Common myeloid progenitor, CD34-positive (primary cell): ENCODE results near the gene PHACTR1.
A peak's percentile ranks its signal among the peaks of the same experiment; 100 is the strongest.

ENCODE experiments used
- CTCF ChIA-PET: fragments of 350-600 bp; sonication (Branson Sonifier 250); formaldehyde crosslinking; loops from one replicate; lab custom pipeline; 2021; ENCODE audit warnings: antibody characterized with exemption; lab: Charles Lee
- POLR2A ChIA-PET: fragments of 350-600 bp; sonication (Branson Sonifier 250); formaldehyde crosslinking; loops from one replicate; lab custom pipeline; 2021; ENCODE audit warnings: antibody characterized with exemption; lab: Charles Lee
- DNase-seq, 3 donors: peaks; one replicate each; pipeline versions ENCODE4 v3.0.0 to v3.0.0-alpha.2; 2013
- H3K27ac ChIP-seq, 2 experiments: 1 replicate in 1 of 2; 2 replicates in 1 of 2; pipeline ENCODE4 v1.7.0; 2013; ENCODE audit warnings: inconsistent platforms in 2 of 2, low read length in 2 of 2, mild to moderate bottlenecking in 2 of 2, low read depth in 1 of 2, moderate library complexity in 1 of 2; ENCODE audit not compliant: severe bottlenecking in 2 of 2, insufficient read depth in 1 of 2, poor library complexity in 1 of 2
- H3K27me3 ChIP-seq, 5 experiments: replicated peaks in 2 of 5; 1 replicate in 3 of 5; 2 replicates in 2 of 5; pipeline versions ENCODE4 v1.6.1 to v1.7.0; 2013; ENCODE audit warnings: low read length in 4 of 5, mild to moderate bottlenecking in 2 of 5, moderate library complexity in 2 of 5, inconsistent platforms in 1 of 5; ENCODE audit not compliant: insufficient read depth in 5 of 5, control insufficient read depth in 4 of 5
- H3K36me3 ChIP-seq, 4 experiments: 1 replicate in 2 of 4; 2 replicates in 2 of 4; pipeline versions ENCODE4 v1.6.1 to v1.7.0; 2013; ENCODE audit warnings: low read length in 3 of 4, control low read depth in 1 of 4, mild to moderate bottlenecking in 1 of 4; ENCODE audit not compliant: control insufficient read depth in 4 of 4, insufficient read depth in 4 of 4
- H3K4me1 ChIP-seq, 4 experiments: 1 replicate in 3 of 4; 2 replicates in 1 of 4; pipeline versions ENCODE4 v1.6.1 to v1.7.1; 2013; ENCODE audit warnings: low read length in 3 of 4, mild to moderate bottlenecking in 3 of 4, control low read depth in 1 of 4, inconsistent platforms in 1 of 4, moderate library complexity in 1 of 4; ENCODE audit not compliant: control insufficient read depth in 4 of 4, insufficient read depth in 4 of 4; ENCODE audit errors: control extremely low read depth in 1 of 4
- H3K4me3 ChIP-seq, 7 experiments: 1 replicate in 4 of 7; 2 replicates in 3 of 7; pipeline versions ENCODE4 v1.5.1 to v1.7.0; 2013; ENCODE audit warnings: mild to moderate bottlenecking in 7 of 7, low read length in 6 of 7, moderate library complexity in 6 of 7, inconsistent platforms in 2 of 7, low read depth in 2 of 7, control low read depth in 1 of 7; ENCODE audit not compliant: insufficient read depth in 4 of 7, control insufficient read depth in 1 of 7; ENCODE audit errors: extremely low read depth in 1 of 7
- H3K9me3 ChIP-seq, 5 experiments: 1 replicate in 4 of 5; 2 replicates in 1 of 5; pipeline versions ENCODE4 v1.6.1 to v1.7.1; 2013; ENCODE audit warnings: low read length in 4 of 5, mild to moderate bottlenecking in 2 of 5, inconsistent platforms in 1 of 5, low read depth in 1 of 5, moderate library complexity in 1 of 5; ENCODE audit not compliant: control insufficient read depth in 4 of 5, insufficient read depth in 2 of 5; ENCODE audit errors: control extremely low read depth in 1 of 5
- WGBS: methylation state at CpG from one replicate; pipeline ENCODE4 v1.1.5; 2013; ENCODE audit not compliant: insufficient coverage; 5-methylcytosine and 5-hydroxymethylcytosine counted together

PHACTR1 gene

DNA sequence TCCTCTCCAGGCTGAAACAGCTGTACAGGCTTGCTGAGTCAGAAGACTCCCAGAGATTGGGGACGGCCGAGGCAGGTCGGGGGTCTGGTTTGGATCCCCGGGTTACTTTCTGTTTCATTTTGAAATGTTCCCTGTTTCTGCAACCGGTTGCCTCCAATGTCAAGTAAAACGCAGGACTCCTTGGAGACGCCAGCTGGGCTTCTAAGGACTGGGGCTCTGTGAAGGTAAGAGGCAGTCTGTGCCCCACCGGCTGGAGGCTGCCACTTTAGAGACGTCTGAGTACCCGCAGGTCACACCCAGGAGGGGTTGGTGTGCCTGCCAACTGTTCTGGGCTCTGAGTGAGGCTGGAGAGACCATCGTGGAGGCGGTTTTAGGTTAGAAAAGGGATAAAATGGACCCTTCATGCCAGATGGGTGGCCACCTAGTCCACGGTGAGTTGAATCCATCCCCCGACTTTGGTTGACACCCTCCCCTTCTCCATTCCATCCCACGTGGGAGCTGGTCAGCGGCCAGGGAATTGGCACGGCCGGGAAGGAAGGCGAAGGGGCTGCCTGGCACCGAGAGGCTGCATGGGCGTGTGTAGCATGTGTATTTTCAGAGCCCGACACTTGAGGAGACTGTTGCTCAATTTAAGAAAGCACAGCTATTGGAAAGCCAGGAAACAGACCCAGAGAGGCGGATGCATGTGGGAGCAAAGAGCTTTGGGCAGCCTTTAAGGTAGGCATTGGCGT, 240.9 kb downstream of the PHACTR1 start:
- H3K27me3 ChIP-seq: no peaks in the 10 kb centered on the region
- H3K4me1 ChIP-seq: peaks cover 3 to 56% (median 31%) of the 10 kb centered on the region in 4 experiments
- ChIA-PET CTCF (interaction anchor here (0.7 to 4.0 kb wide), 19 partner anchors 8 to 373 kb away, joined by 3 to 16 read pairs (median 5); no protein-coding TSS in a partner anchor), POLR2A (interaction anchor here (0.6 to 1.3 kb wide), 3 partner anchors 9 to 363 kb away, joined by 3 to 5 read pairs (median 3); no protein-coding TSS in a partner anchor)
- H3K4me3 ChIP-seq: peak overlapping the region; percentile 71 to 98 (median 90)
- H3K9me3 ChIP-seq: no peaks in the 10 kb centered on the region
- peak overlapping the region; percentile 78 to 87 for H3K27ac ChIP-seq
- DNase-seq: peak; percentile 70 to 88 (median 80)
- 0% methylated on average over 14 of the region's 24 CpGs for WGBS
- peaks cover 0 to 4% (median 0%) of the 10 kb centered on the region in 4 experiments for H3K36me3 ChIP-seq

GRCh38 chr6:12958052-12958706, 241.6 kb downstream of the PHACTR1 start:
- peak overlapping the region; percentile 71 to 98 (median 90) for H3K4me3 ChIP-seq
- DNase-seq: peak in 1 of 3 donors; percentile 27
- no peaks in the 10 kb centered on the region for H3K27me3 ChIP-seq
- WGBS: 3% methylated on average over 6 of the region's 9 CpGs
- peaks cover 0 to 4% (median 0%) of the 10 kb centered on the region in 4 experiments for H3K36me3 ChIP-seq
- ChIA-PET POLR2A (interaction anchor here (0.6 to 1.3 kb wide), 4 partner anchors 9 to 362 kb away, joined by 3 to 5 read pairs (median 3); no protein-coding TSS in a partner anchor), CTCF (interaction anchor here (0.7 to 4.0 kb wide), 19 partner anchors 9 to 373 kb away, joined by 3 to 16 read pairs (median 4); no protein-coding TSS in a partner anchor)
- H3K9me3 ChIP-seq: no peaks in the 10 kb centered on the region
- H3K4me1 ChIP-seq: peaks cover 6 to 63% (median 38%) of the 10 kb centered on the region in 4 experiments
- H3K27ac ChIP-seq: peak overlapping the region; percentile 78 to 87

DNA sequence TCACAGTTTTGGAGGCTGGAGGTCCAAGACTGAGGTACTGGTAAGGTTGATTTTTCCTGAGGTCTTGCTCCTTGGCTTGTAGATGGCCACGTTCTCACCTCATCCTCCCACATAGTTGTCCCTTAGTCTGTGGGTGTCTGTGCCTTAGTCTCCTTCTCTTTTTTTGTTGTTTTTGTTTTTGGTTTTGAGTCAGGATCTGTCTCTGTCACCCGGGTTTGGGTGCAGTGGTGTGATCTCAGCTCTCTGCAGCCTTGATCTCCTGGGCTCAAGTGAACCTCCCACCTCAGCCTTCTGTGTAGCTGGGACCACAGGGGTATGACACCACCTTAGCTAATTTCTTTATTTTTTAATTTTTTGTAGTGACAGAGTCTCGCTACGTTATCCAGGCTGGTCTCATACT, 245.2 kb downstream of the PHACTR1 start:
- CTCF ChIA-PET: interaction anchor here (1.0 to 1.7 kb wide), 3 partner anchors 12 to 47 kb away, joined by 3 to 4 read pairs (median 4); no protein-coding TSS in a partner anchor
- WGBS: 100% methylated on average over 3 of the region's 4 CpGs
- no peak for DNase-seq
- peak overlapping the region in 1 of 7 experiments; percentile 30 for H3K4me3 ChIP-seq
- no peaks in the 10 kb centered on the region for H3K9me3 ChIP-seq
- H3K4me1 ChIP-seq: peaks cover 6 to 80% (median 53%) of the 10 kb centered on the region in 4 experiments
- H3K27me3 ChIP-seq: no peaks in the 10 kb centered on the region
- no peak overlapping the region for H3K27ac ChIP-seq
- peaks cover 0 to 12% (median 2%) of the 10 kb centered on the region in 4 experiments for H3K36me3 ChIP-seq
- POLR2A ChIA-PET: interaction anchor here (0.6 kb wide), 1 partner anchor 59 kb away, joined by 3 read pairs; no protein-coding TSS in a partner anchor

DNA sequence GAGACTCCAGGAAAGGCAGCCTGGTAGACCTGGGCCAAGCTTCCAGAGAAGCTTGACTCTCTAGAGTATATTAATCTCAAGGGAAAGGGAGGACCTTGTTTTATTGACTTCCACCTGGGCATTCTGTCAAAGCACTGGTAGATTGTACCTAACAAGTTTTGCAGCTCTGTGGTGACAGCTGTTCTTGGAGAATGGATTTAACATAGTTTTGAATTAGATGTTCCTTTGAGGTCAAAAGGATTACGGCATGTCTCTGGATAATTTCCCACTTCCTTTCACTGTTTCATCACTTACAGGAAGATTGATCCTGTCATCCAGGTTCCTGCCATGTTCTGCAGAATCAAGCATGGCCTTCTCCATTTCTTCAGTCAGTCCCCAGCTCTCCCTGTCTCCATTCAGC, 246.0 kb downstream of the PHACTR1 start:
- Histone ChIP-seq H3K27me3 (no peaks in the 10 kb centered on the region), H3K4me3 (peak overlapping the region in 3 of 7 experiments; percentile 16 to 43 (median 33)), H3K36me3 (peaks cover 0 to 13% (median 2%) of the 10 kb centered on the region in 4 experiments), H3K27ac (no peak overlapping the region), H3K9me3 (no peaks in the 10 kb centered on the region), H3K4me1 (peaks cover 6 to 84% (median 56%) of the 10 kb centered on the region in 4 experiments)
- WGBS: 17% methylated on average over 1 of the region's 1 CpG
- ChIA-PET CTCF (interaction anchor here (1.0 to 1.7 kb wide), 2 partner anchors 13 to 46 kb away, joined by 3 to 4 read pairs; no protein-coding TSS in a partner anchor), POLR2A (no interaction called here)
- DNase-seq: no peak

GRCh38 chr6:12962987-12963386, 246.4 kb downstream of the PHACTR1 start:
- peaks cover 0 to 16% (median 2%) of the 10 kb centered on the region in 4 experiments for H3K36me3 ChIP-seq
- peak overlapping the region in 4 of 7 experiments; percentile 16 to 43 (median 30) for H3K4me3 ChIP-seq
- WGBS: 3% methylated on average over 5 of the region's 5 CpGs
- H3K27me3 ChIP-seq: no peaks in the 10 kb centered on the region
- peak overlapping the region in 1 of 2 experiments; percentile 30 for H3K27ac ChIP-seq
- peak in 2 of 3 donors; percentile 71 to 83 for DNase-seq
- POLR2A ChIA-PET: no interaction called here
- H3K4me1 ChIP-seq: peaks cover 8 to 89% (median 57%) of the 10 kb centered on the region in 4 experiments
- CTCF ChIA-PET: interaction anchor here (1.7 kb wide), 1 partner anchor 45 kb away, joined by 4 read pairs; no protein-coding TSS in a partner anchor
- no peaks in the 10 kb centered on the region for H3K9me3 ChIP-seq

DNA sequence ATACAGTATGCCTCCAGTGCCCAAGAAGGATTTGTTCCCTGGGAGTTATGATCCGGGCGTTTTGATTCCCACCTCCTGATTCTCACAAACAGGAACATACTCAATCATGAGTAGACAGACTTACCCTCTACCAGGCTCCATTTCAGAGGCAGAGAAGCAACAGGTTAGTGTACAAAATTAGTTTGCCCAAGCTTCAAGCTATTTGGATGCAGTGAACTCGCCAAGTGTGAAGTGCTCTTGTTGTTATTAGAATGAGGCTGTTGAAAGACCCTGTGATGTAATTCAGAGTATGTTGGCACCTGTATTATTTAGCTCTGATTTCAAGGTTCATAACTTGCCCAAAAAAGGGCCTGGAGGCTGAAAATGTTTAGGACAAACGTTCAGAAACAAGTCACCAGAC, 247.0 kb downstream of the PHACTR1 start:
- peaks cover 8 to 95% (median 61%) of the 10 kb centered on the region in 4 experiments for H3K4me1 ChIP-seq
- H3K4me3 ChIP-seq: peak overlapping the region in 3 of 7 experiments; percentile 6 to 43 (median 33)
- no peak overlapping the region for H3K27ac ChIP-seq
- H3K36me3 ChIP-seq: peaks cover 0 to 16% (median 2%) of the 10 kb centered on the region in 4 experiments
- no peaks in the 10 kb centered on the region for H3K9me3 ChIP-seq
- 30% methylated on average over 3 of the region's 4 CpGs for WGBS
- POLR2A ChIA-PET: no interaction called here
- DNase-seq: peak in 2 of 3 donors; percentile 19 to 44
- CTCF ChIA-PET: interaction anchor here (1.7 to 2.1 kb wide), 2 partner anchors 11 to 45 kb away, joined by 4 to 5 read pairs; no protein-coding TSS in a partner anchor
- no peaks in the 10 kb centered on the region for H3K27me3 ChIP-seq
